Fibroblast of lung (primary cell): ENCODE data around the gene STAB2. TPM values are rescaled to one million over a fixed set of nuclear protein-coding genes. Genes with fewer than 3 reads are reported as not detected.
A peak's percentile ranks its signal among the peaks of the same experiment; 100 is the strongest.

ENCODE experiments used
- DNase-seq, 2 donors: peaks; one replicate each; pipeline versions ENCODE4 v3.0.0 to v3.0.0-alpha.2; 2010; ENCODE audit warnings: low read depth in 2 of 2
- H2AFZ ChIP-seq: 2 replicates; pipeline ENCODE4 v1.5.1; 2012; ENCODE audit warnings: low read length, control low read depth, inconsistent platforms
- H3K27ac ChIP-seq: 2 replicates; pipeline ENCODE4 v1.5.1; 2011; ENCODE audit warnings: low read length, control low read depth; ENCODE audit not compliant: insufficient read depth
- H3K27me3 ChIP-seq: 2 replicates; pipeline ENCODE4 v1.5.1; 2011; ENCODE audit warnings: mild to moderate bottlenecking, low read length; ENCODE audit not compliant: control insufficient read depth, insufficient read depth
- H3K36me3 ChIP-seq: 2 replicates; pipeline ENCODE4 v1.5.1; 2011; ENCODE audit warnings: low read length; ENCODE audit not compliant: control insufficient read depth, insufficient read depth
- H3K4me1 ChIP-seq: 2 replicates; pipeline ENCODE4 v1.5.1; 2011; ENCODE audit warnings: low read length; ENCODE audit not compliant: control insufficient read depth, insufficient read depth; ENCODE audit errors: extremely low read depth
- H3K4me2 ChIP-seq: 2 replicates; pipeline ENCODE4 v1.5.1; 2011; ENCODE audit warnings: low read length, control low read depth; ENCODE audit not compliant: insufficient read depth; ENCODE audit errors: extremely low read depth
- H3K4me3 ChIP-seq, 4 experiments: fragments of 200-600 bp in 1 of 4; sonication (generic) in 1 of 4; replicated peaks in 1 of 4; 2 replicates each; pipeline ENCODE4 v1.5.1; 2011 to 2016; ENCODE audit warnings: low read length in 4 of 4, low read depth in 3 of 4, mild to moderate bottlenecking in 3 of 4, control low read depth in 2 of 4, inconsistent platforms in 1 of 4, mixed read lengths in 1 of 4; ENCODE audit not compliant: insufficient read depth in 1 of 4; ENCODE audit errors: control extremely low read depth in 1 of 4
- H3K79me2 ChIP-seq: 2 replicates; pipeline ENCODE4 v1.5.1; 2012; ENCODE audit warnings: mild to moderate bottlenecking, low read length, inconsistent platforms; ENCODE audit not compliant: control insufficient read depth, insufficient read depth
- H3K9ac ChIP-seq: 2 replicates; pipeline ENCODE4 v1.5.1; 2011; ENCODE audit warnings: mild to moderate bottlenecking, low read length, control low read depth; ENCODE audit not compliant: insufficient read depth
- H3K9me3 ChIP-seq: 2 replicates; pipeline ENCODE4 v1.5.1; 2012; ENCODE audit warnings: low read depth, low read length; ENCODE audit not compliant: control insufficient read depth, insufficient read depth
- H4K20me1 ChIP-seq: 2 replicates; pipeline ENCODE4 v1.5.1; 2011; ENCODE audit warnings: low read length; ENCODE audit not compliant: control insufficient read depth, insufficient read depth; ENCODE audit errors: extremely low read depth
- EZH2 ChIP-seq: IDR thresholded peaks from 2 replicates; pipeline ENCODE4 v1.5.1; 2012; ENCODE audit warnings: low read length, control low read depth, mild to moderate bottlenecking; ENCODE audit errors: missing control alignments
- polyA plus RNA-seq, 2 donors: library from polyadenylated mRNA; depleted of rRNA in 1 of 2; stranded (reverse) in 1 of 2; unstranded in 1 of 2; fragments of >200 nt; gene quantifications; 2 replicates each; pipeline ENCODE4 v1.2.1, GENCODE V29; 2011 to 2012; ENCODE audit warnings: missing spikeins in 1 of 2
- total RNA-seq: library from RNA; depleted of rRNA; stranded (reverse); fragments of >200 nt; gene quantifications from 2 replicates; pipeline ENCODE4 v1.2.1, GENCODE V29; 2014
- TF ChIP-seq, protein P1 (sequence below), 2 donors: IDR thresholded peaks in 1 of 2; conservative IDR thresholded peaks in 1 of 2; 1 replicate in 1 of 2; 2 replicates in 1 of 2; pipeline ENCODE4 v1.5.1; 2011 to 2012; ENCODE audit warnings: low read length in 2 of 2, control low read depth in 1 of 2, inconsistent platforms in 1 of 2, low read depth in 1 of 2, mild to moderate bottlenecking in 1 of 2

STAB2 gene
- total and polyA plus RNA-seq, 2 donors (not counting 1 experiment from before 2014, with no cell fraction given) = not detected

DNA sequence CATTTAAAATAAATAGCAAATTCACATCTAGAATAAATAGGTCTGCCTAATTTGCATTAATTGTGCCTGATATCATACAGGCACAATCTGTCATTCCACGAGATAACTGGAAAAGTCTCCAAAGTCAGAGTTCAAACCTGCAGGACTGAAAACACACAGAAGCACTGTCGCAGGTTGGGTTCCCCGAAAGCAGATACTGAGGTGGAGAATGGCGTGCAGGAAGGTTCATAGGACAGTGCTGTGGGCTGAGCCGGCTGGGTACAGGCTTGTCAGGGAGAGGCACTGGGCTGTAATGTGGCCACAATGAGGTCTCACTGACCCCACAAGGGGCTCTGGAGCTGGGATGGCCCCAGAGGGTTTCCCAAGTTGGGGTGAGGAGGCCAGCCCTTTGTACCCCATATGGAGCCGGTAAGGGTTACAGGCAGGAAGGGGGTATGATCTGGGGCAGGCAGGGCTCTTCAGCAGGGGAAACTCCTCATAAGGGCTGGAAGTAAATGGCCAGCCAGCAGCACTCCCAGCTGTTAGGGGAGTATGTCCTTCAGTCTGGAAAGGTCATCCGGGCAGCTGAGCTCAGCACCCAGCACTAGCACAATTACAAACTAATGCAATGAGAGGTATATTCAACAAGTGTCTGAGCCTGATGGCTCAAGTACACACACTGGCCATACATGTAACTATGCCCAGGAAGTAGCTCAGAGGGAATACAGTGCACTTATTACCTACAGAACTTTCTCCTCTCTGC, 185.5 kb downstream of the STAB2 start:
- H3K9me3 ChIP-seq = no peaks in the 10 kb centered on the region
- no peaks in the 10 kb centered on the region for H3K79me2 ChIP-seq
- H3K27ac ChIP-seq = no peak overlapping the region
- no peak for TF ChIP-seq EZH2
- TF ChIP-seq, protein P1, sequence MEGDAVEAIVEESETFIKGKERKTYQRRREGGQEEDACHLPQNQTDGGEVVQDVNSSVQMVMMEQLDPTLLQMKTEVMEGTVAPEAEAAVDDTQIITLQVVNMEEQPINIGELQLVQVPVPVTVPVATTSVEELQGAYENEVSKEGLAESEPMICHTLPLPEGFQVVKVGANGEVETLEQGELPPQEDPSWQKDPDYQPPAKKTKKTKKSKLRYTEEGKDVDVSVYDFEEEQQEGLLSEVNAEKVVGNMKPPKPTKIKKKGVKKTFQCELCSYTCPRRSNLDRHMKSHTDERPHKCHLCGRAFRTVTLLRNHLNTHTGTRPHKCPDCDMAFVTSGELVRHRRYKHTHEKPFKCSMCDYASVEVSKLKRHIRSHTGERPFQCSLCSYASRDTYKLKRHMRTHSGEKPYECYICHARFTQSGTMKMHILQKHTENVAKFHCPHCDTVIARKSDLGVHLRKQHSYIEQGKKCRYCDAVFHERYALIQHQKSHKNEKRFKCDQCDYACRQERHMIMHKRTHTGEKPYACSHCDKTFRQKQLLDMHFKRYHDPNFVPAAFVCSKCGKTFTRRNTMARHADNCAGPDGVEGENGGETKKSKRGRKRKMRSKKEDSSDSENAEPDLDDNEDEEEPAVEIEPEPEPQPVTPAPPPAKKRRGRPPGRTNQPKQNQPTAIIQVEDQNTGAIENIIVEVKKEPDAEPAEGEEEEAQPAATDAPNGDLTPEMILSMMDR (conservative IDR thresholded peaks at IDR 0.05 in 1 of 2, IDR thresholded peaks at IDR 0.05 in 1 of 2; ENCODE audit: low read depth in 1 of 2, low read length in 2 of 2) = peak in 1 of 2 donors; percentile 0
- H3K27me3 ChIP-seq = no peaks in the 10 kb centered on the region
- H3K4me1 ChIP-seq = no peaks in the 10 kb centered on the region
- H3K4me3 ChIP-seq = no peak overlapping the region
- H3K9ac ChIP-seq = no peak overlapping the region
- DNase-seq = no peak
- peaks cover 6% of the 10 kb centered on the region for H3K36me3 ChIP-seq
- H4K20me1 ChIP-seq = no peaks in the 10 kb centered on the region
- H3K4me2 ChIP-seq = no peak overlapping the region
- no peak overlapping the region for H2AFZ ChIP-seq

GRCh38 chr12:103773109-103773910, 186.2 kb downstream of the STAB2 start:
- H2AFZ ChIP-seq = no peak overlapping the region
- H3K27me3 ChIP-seq = no peaks in the 10 kb centered on the region
- H3K36me3 ChIP-seq = peaks cover 6% of the 10 kb centered on the region
- peak; percentile 22 to 36 for DNase-seq
- no peaks in the 10 kb centered on the region for H3K4me1 ChIP-seq
- no peaks in the 10 kb centered on the region for H4K20me1 ChIP-seq
- H3K4me3 ChIP-seq = no peak overlapping the region
- H3K4me2 ChIP-seq = no peak overlapping the region
- no peaks in the 10 kb centered on the region for H3K9me3 ChIP-seq
- H3K27ac ChIP-seq = no peak overlapping the region
- no peaks in the 10 kb centered on the region for H3K79me2 ChIP-seq
- no peak for TF ChIP-seq EZH2
- TF ChIP-seq, protein P1 (conservative IDR thresholded peaks at IDR 0.05 in 1 of 2, IDR thresholded peaks at IDR 0.05 in 1 of 2; ENCODE audit: low read depth in 1 of 2, low read length in 2 of 2) = no peak
- no peak overlapping the region for H3K9ac ChIP-seq

- no peaks in the 10 kb centered on the region for H3K79me2 ChIP-seq
- no peak overlapping the region for H2AFZ ChIP-seq
- H3K4me2 ChIP-seq = no peak overlapping the region
- H3K27ac ChIP-seq = no peak overlapping the region
- H3K36me3 ChIP-seq = peaks cover 6% of the 10 kb centered on the region
- no peak for DNase-seq
- no peaks in the 10 kb centered on the region for H4K20me1 ChIP-seq
- H3K4me3 ChIP-seq = no peak overlapping the region
- no peaks in the 10 kb centered on the region for H3K27me3 ChIP-seq
- no peak overlapping the region for H3K9ac ChIP-seq
- TF ChIP-seq EZH2 = no peak
- TF ChIP-seq, protein P1 (conservative IDR thresholded peaks at IDR 0.05 in 1 of 2, IDR thresholded peaks at IDR 0.05 in 1 of 2; ENCODE audit: low read depth in 1 of 2, low read length in 2 of 2) = no peak
- H3K4me1 ChIP-seq = peaks cover 5% of the 10 kb centered on the region
- H3K9me3 ChIP-seq = no peaks in the 10 kb centered on the region
These were observed 188.0 kb downstream of the STAB2 start for GRCh38 chr12:103774977-103775560.
